IMR-90 (cell line): ENCODE results near the gene PPP1R12B.
"Not testable (repeated sequence)": the region's sequence is repeated elsewhere in the genome, so short reads cannot be mapped to it uniquely, and the experiment has no call there.

Experiments
- BHLHE40 ChIP-seq: fragments of 150-350 bp; IDR thresholded peaks from 2 replicates; pipeline ENCODE4 v1.6.1; 2016; ENCODE audit warnings: mild to moderate bottlenecking, low read depth, low read length
- ELK1 ChIP-seq: fragments of 150-350 bp; IDR thresholded peaks from 2 replicates; pipeline ENCODE4 v1.6.1; 2016; ENCODE audit warnings: low read depth, mild to moderate bottlenecking, low read length, moderate library complexity, borderline replicate concordance
- RFX5 ChIP-seq: IDR thresholded peaks from 2 replicates; pipeline ENCODE4 v1.8.0; 2012; ENCODE audit warnings: low read depth, mild to moderate bottlenecking, low read length, moderate library complexity

GRCh38 chr1:202539583-202539982 is 191.1 kb downstream of the PPP1R12B start:
- TF ChIP-seq BHLHE40, RFX5, ELK1: not testable (repeated sequence)
